Peyer's patch (tissue), 4 donors: ENCODE results near the gene ZNF775. TPM values are rescaled to one million over a fixed set of nuclear protein-coding genes. Genes with fewer than 3 reads are reported as not detected.
A peak's percentile ranks its signal among the peaks of the same experiment; 100 is the strongest.

Experiments used
- DNase-seq, 3 donors: peaks; one replicate each; pipeline ENCODE4 v3.0.0-alpha.2; 2017 to 2019
- H3K27ac ChIP-seq, 4 donors: fragments of 200-600 bp; sonication (generic); one replicate each; pipeline ENCODE4 v1.5.1; 2016 to 2019
- H3K27me3 ChIP-seq, 2 donors: fragments of 200-600 bp; sonication (generic); one replicate each; pipeline ENCODE4 v1.5.1; 2019
- H3K36me3 ChIP-seq, 3 donors: fragments of 200-600 bp; sonication (generic); one replicate each; pipeline ENCODE4 v1.5.1; 2016 to 2019
- H3K4me1 ChIP-seq, 4 donors: fragments of 200-600 bp; sonication (generic); one replicate each; pipeline ENCODE4 v1.5.1; 2016 to 2019
- H3K4me3 ChIP-seq, 4 donors: fragments of 200-600 bp; sonication (generic); 1 replicate in 3 of 4; 2 replicates in 1 of 4; pipeline ENCODE4 v1.5.1; 2016 to 2019; ENCODE audit warnings: mild to moderate bottlenecking in 1 of 4
- H3K9me3 ChIP-seq, 4 donors: fragments of 200-600 bp; sonication (generic); one replicate each; pipeline ENCODE4 v1.5.1; 2016 to 2019; ENCODE audit warnings: mild to moderate bottlenecking in 1 of 4
- CTCF ChIP-seq, 6 experiments: fragments of 450-650 bp in 4 of 6; fragments of 200-600 bp in 2 of 6; sonication (generic) in 1 of 6; IDR thresholded peaks; one replicate each; pipeline ENCODE4 v1.5.1; 2017 to 2019; ENCODE audit warnings: antibody characterized with exemption in 6 of 6, mild to moderate bottlenecking in 3 of 6, moderate library complexity in 1 of 6
- POLR2A ChIP-seq, 2 donors: fragments of 450-650 bp; IDR thresholded peaks; one replicate each; pipeline ENCODE4 v1.5.1; 2017; ENCODE audit warnings: antibody characterized with exemption in 2 of 2, mild to moderate bottlenecking in 2 of 2, moderate library complexity in 2 of 2
- total RNA-seq, 4 donors: library from RNA; depleted of rRNA; stranded (reverse); fragments of >200 nt; gene quantifications; one replicate each; pipeline ENCODE4 v1.1.0, GENCODE V29; 2016

Gene ZNF775
- total RNA-seq, 4 donors from 2014 or later: 1.7 to 2.8 (median 2.5) TPM

- H3K4me1 ChIP-seq: no peaks in the 10 kb centered on the region
- no peaks in the 10 kb centered on the region for H3K27me3 ChIP-seq
- H3K27ac ChIP-seq: no peak overlapping the region
- DNase-seq: no peak
- no peak for TF ChIP-seq POLR2A (IDR thresholded peaks at IDR 0.05)
- no peak for TF ChIP-seq CTCF (IDR thresholded peaks at IDR 0.05)
- no peaks in the 10 kb centered on the region for H3K36me3 ChIP-seq
- H3K4me3 ChIP-seq: no peak overlapping the region
- H3K9me3 ChIP-seq: no peaks in the 10 kb centered on the region
Measured at GRCh38 chr7:150346922-150347321, 32.2 kb upstream of the ZNF775 start.

DNA sequence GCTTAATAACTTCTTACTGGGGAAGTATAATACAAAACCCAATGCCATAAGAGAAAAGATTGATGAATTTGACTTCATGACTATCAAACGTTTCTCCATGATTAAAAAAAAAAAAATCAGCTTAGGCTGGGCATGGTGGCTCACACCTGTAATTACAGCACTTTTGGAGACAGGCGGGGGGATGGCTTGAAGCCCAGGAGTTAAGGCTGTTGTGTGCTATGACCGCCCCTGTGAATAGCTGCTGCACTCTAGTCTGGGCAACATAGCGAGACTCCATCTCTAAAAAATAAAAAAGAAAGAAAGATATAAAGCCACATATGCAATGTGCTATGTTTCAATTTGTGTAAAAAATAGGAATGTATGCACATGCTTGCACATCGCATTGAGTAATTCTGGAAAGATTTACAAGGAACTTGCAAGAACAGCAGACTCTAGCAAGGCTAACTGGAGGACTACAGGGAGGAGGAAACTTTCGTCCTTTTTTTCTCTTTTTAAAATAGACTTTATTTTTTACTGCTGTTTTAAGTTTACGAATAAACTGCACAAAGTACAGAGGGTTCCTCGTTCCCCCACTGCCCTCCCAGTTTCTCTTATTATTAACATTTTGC, 27.4 kb upstream of the ZNF775 start:
- Histone ChIP-seq H3K4me1 (peaks cover 0 to 7% (median 0%) of the 10 kb centered on the region in 4 donors), H3K36me3 (no peaks in the 10 kb centered on the region), H3K9me3 (no peaks in the 10 kb centered on the region), H3K27me3 (no peaks in the 10 kb centered on the region), H3K4me3 (no peak overlapping the region), H3K27ac (no peak overlapping the region)
- TF ChIP-seq CTCF (IDR thresholded peaks at IDR 0.05) (no peak), POLR2A (IDR thresholded peaks at IDR 0.05) (no peak)
- DNase-seq: no peak

DNA sequence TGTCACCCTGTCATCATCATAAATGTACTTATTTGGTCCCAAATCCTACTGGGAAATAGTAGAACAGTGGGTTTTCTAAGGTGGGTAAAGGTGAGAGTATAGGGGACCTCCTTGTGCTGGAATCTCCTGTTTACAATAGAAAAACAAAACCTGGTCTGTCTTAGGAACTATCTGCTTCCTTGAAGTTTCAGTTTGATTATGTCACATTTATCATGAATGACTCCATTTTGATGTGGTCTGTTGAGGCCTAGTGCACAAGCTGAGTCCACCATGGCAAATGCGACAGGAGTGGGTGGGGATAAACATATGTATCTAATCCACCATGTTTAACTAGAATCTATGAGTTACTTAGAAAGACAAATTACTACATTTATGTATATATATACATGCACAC, 23.5 kb upstream of the ZNF775 start:
- no peak overlapping the region for H3K27ac ChIP-seq
- TF ChIP-seq CTCF (IDR thresholded peaks at IDR 0.05) (no peak), POLR2A (IDR thresholded peaks at IDR 0.05) (no peak)
- no peaks in the 10 kb centered on the region for H3K27me3 ChIP-seq
- H3K36me3 ChIP-seq: no peaks in the 10 kb centered on the region
- H3K4me1 ChIP-seq: peaks cover 0 to 7% (median 0%) of the 10 kb centered on the region in 4 donors
- no peak overlapping the region for H3K4me3 ChIP-seq
- no peaks in the 10 kb centered on the region for H3K9me3 ChIP-seq
- no peak for DNase-seq

DNA sequence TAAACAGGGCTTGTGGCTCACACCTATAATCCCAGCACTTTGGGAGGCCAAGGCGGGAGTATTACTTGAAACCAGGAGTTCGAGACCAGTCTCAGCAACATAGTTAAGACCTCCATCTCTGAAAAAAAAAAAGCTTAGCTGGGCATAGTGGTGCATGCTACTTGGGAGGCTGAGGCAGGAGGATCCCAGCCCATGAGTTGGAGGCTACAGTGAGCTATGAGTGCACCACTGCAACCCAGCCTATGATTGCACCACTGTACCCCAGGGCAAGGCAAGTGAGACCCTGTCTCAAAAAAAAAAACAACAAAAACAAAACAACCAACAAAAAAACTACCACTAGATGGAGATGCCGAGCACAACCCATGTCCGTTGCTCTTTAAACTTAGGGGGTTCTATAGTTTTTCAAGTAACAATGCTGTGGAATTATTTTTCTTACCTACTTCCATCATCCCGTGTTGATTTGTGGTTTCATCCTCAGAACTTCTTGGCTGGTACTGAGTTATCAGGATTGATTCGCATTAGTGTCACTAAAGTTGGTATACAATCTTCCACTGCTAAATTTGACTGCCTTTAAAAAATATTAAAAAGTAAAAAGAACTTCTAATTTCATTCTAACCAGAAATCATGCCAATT, 22.7 kb upstream of the ZNF775 start:
- Histone ChIP-seq H3K9me3 (no peaks in the 10 kb centered on the region), H3K27me3 (no peaks in the 10 kb centered on the region), H3K27ac (no peak overlapping the region), H3K4me1 (peaks cover 0 to 7% (median 0%) of the 10 kb centered on the region in 4 donors), H3K36me3 (no peaks in the 10 kb centered on the region), H3K4me3 (no peak overlapping the region)
- peak in 1 of 3 donors; percentile 58 for DNase-seq
- TF ChIP-seq CTCF (IDR thresholded peaks at IDR 0.05) (peak; percentile 52 to 70 (median 55)), POLR2A (IDR thresholded peaks at IDR 0.05) (no peak)

DNA sequence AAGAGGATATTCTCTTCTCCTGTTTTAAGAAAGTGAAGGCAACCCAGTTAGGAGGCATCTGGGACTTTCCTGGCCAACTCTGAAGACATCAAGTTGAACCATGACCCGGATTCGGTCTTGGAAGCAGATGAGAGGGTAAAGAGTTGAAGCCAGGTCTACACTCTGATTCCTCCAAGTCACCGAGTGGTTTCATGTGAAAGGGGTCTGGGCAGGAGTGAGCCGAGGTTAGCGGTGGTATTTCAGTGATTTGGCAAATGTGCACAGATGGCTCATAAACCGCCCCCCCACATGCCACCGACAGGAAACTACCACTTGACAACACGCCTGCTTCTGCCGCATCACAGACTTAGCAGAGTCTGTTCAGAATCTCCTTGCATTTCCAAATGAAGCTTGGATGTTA, 21.9 kb upstream of the ZNF775 start:
- H3K27ac ChIP-seq: peak overlapping the region in 1 of 4 donors; percentile 42
- peak overlapping the region in 1 of 4 donors; percentile 6 for H3K4me3 ChIP-seq
- no peaks in the 10 kb centered on the region for H3K36me3 ChIP-seq
- TF ChIP-seq POLR2A (IDR thresholded peaks at IDR 0.05): no peak
- no peak for TF ChIP-seq CTCF (IDR thresholded peaks at IDR 0.05)
- H3K9me3 ChIP-seq: no peaks in the 10 kb centered on the region
- H3K4me1 ChIP-seq: peaks cover 0 to 7% (median 0%) of the 10 kb centered on the region in 4 donors
- peak in 2 of 3 donors; percentile 75 to 77 for DNase-seq
- no peaks in the 10 kb centered on the region for H3K27me3 ChIP-seq
